HepG2 (cell line): ENCODE data around the gene FNDC3B. TPM values are rescaled to one million over a fixed set of nuclear protein-coding genes. Genes with fewer than 3 reads are reported as not detected.
A peak's percentile ranks its signal among the peaks of the same experiment; 100 is the strongest.

Source experiments
- ATAC-seq: fragments of 200-7000 bp; cut with Tn5 transposase; 3 replicates; pipeline ENCODE4 v1.9.1; 2020; ENCODE audit warnings: mild to moderate bottlenecking, moderate library complexity
- BruUV-seq: library from RNA; stranded (reverse); fragments of 400-500 nt; replicated peaks from 2 replicates; lab custom pipeline; 2021; lab: Mats Ljungman, UMichigan
- CTCF ChIA-PET: fragments of 300-600 bp; formaldehyde crosslinking; extraction: SDS; loops from one replicate; lab custom pipeline; 2021; ENCODE audit warnings: low total read pairs, inconsistent platforms, low intra/inter-chr PET ratio; lab: Yijun Ruan, JAX
- POLR2A ChIA-PET: fragments of 350-600 bp; sonication (Branson Sonifier 250); formaldehyde crosslinking; loops from one replicate; lab custom pipeline; 2020; ENCODE audit warnings: antibody characterized with exemption, inconsistent platforms; lab: Yijun Ruan, JAX
- DNase-seq: peaks from one replicate; pipeline ENCODE4 v3.0.0-alpha.2; 2015; ENCODE audit warnings: low spot score
- FAIRE-seq: peaks from 3 replicates; lab custom pipeline; 2011; peaks lifted over from hg19 to GRCh38; lab: Jason Lieb, UNC
- H2AFZ ChIP-seq: one replicate; pipeline ENCODE4 v1.6.1; 2011; ENCODE audit warnings: low read length, inconsistent platforms
- H3K27ac ChIP-seq: fragments of 300-600 bp; 3 replicates; pipeline ENCODE4 v1.8.0; 2011; ENCODE audit warnings: mixed run types, mild to moderate bottlenecking, mixed read lengths, low read length, inconsistent platforms; ENCODE audit not compliant: insufficient read depth; ENCODE audit errors: extremely low read length
- H3K27me3 ChIP-seq, 2 experiments: fragments of 200-600 bp in 1 of 2; 2 replicates in 1 of 2; 3 replicates in 1 of 2; pipeline versions ENCODE4 v1.6.0 to v1.8.0; 2011; ENCODE audit warnings: low read length in 2 of 2, mild to moderate bottlenecking in 2 of 2, moderate library complexity in 2 of 2, inconsistent platforms in 1 of 2; ENCODE audit not compliant: insufficient read depth in 2 of 2, control insufficient read depth in 1 of 2
- H3K36me3 ChIP-seq, 2 experiments: fragments of 200-600 bp in 1 of 2; replicated peaks in 1 of 2; 2 replicates in 1 of 2; 3 replicates in 1 of 2; pipeline versions ENCODE4 v1.5.1 to v1.8.0; 2011; ENCODE audit warnings: low read length in 2 of 2, inconsistent platforms in 1 of 2; ENCODE audit not compliant: insufficient read depth in 2 of 2, control insufficient read depth in 1 of 2
- H3K4me1 ChIP-seq: 2 replicates; pipeline ENCODE4 v1.5.1; 2012; ENCODE audit warnings: low read length, inconsistent platforms; ENCODE audit not compliant: insufficient read depth
- H3K4me2 ChIP-seq: 2 replicates; pipeline ENCODE4 v1.6.0; 2011; ENCODE audit warnings: low read depth, low read length, inconsistent platforms
- H3K4me3 ChIP-seq, 3 experiments: fragments of 200-600 bp in 1 of 3; sonication (generic), shearing (Covaris generic) in 1 of 3; replicated peaks in 1 of 3; 2 replicates each; pipeline ENCODE4 v1.5.1; 2011 to 2016; ENCODE audit warnings: low read length in 3 of 3, inconsistent platforms in 2 of 3, low read depth in 2 of 3, mild to moderate bottlenecking in 2 of 3, control low read depth in 1 of 3, mixed read lengths in 1 of 3; ENCODE audit not compliant: insufficient read depth in 1 of 3
- H3K79me2 ChIP-seq: one replicate; pipeline ENCODE4 v1.6.1; 2011; ENCODE audit warnings: low read length, inconsistent platforms; ENCODE audit not compliant: insufficient read depth
- H3K9ac ChIP-seq: 2 replicates; pipeline ENCODE4 v1.6.0; 2011; ENCODE audit warnings: mild to moderate bottlenecking, low read depth, low read length, inconsistent platforms; ENCODE audit not compliant: insufficient read depth
- H3K9me3 ChIP-seq: 2 replicates; pipeline ENCODE4 v1.5.1; 2012; ENCODE audit warnings: mild to moderate bottlenecking, low read length
- H4K20me1 ChIP-seq: 2 replicates; pipeline ENCODE4 v1.6.0; 2011; ENCODE audit warnings: inconsistent platforms, mild to moderate bottlenecking, low read length, moderate library complexity; ENCODE audit not compliant: insufficient read depth
- AGO2 ChIP-seq: fragments of 200-400 bp; formaldehyde crosslinking; optimal IDR thresholded peaks from 2 replicates; pipeline ENCODE3; 2017; ENCODE audit warnings: mild to moderate bottlenecking, low read depth, low read length, moderate library complexity
- CBX1 ChIP-seq: IDR thresholded peaks from one replicate; pipeline ENCODE4 v1.6.1; 2016; ENCODE audit warnings: antibody characterized with exemption, low read depth
- KAT2B ChIP-seq: fragments of 150-350 bp; IDR thresholded peaks from 2 replicates; pipeline ENCODE4 v1.6.1; 2014; ENCODE audit warnings: low read depth, low read length, borderline replicate concordance
- KMT2A ChIP-seq: sonication (generic); formaldehyde crosslinking; IDR thresholded peaks from 2 replicates; pipeline ENCODE4 v1.4.0; 2020; ENCODE audit warnings: missing genetic modification reagents
- POLR2A ChIP-seq, 2 experiments: IDR thresholded peaks; 2 replicates each; pipeline ENCODE4 v1.6.1; 2011; ENCODE audit warnings: low read depth in 2 of 2, low read length in 2 of 2, mild to moderate bottlenecking in 1 of 2, moderate library complexity in 1 of 2; ENCODE audit not compliant: insufficient read depth in 1 of 2
- POLR2AphosphoS5 ChIP-seq: IDR thresholded peaks from 2 replicates; pipeline ENCODE4 v1.6.1; 2012; ENCODE audit warnings: low read depth, low read length
- RBM22 ChIP-seq: fragments of 200-400 bp; formaldehyde crosslinking; optimal IDR thresholded peaks from 2 replicates; pipeline ENCODE3; 2017; ENCODE audit warnings: mild to moderate bottlenecking, low read length, moderate library complexity
- ZBTB20 ChIP-seq: sonication (generic); formaldehyde crosslinking; IDR thresholded peaks from 2 replicates; pipeline ENCODE4 v1.8.1; 2023; ENCODE audit warnings: missing genetic modification reagents, low read depth, mild to moderate bottlenecking, borderline replicate concordance
- ZBTB33 ChIP-seq: sonication (generic); formaldehyde crosslinking; IDR thresholded peaks from 2 replicates; pipeline ENCODE4 v1.4.0; 2020; ENCODE audit warnings: missing genetic modification reagents
- ZC3H4 ChIP-seq: sonication (generic); formaldehyde crosslinking; IDR thresholded peaks from 2 replicates; pipeline ENCODE4 v1.4.0; 2020; ENCODE audit warnings: missing genetic modification reagents, borderline replicate concordance
- ZNF431 ChIP-seq: sonication (generic); formaldehyde crosslinking; IDR thresholded peaks from 2 replicates; pipeline ENCODE4 v1.9.0; 2022; ENCODE audit warnings: missing genetic modification reagents, low read depth, mild to moderate bottlenecking, borderline replicate concordance
- ZNF614 ChIP-seq: IDR thresholded peaks from 2 replicates; pipeline ENCODE4 v1.6.1; 2018; ENCODE audit warnings: missing biosample characterization, missing genetic modification reagents, inconsistent platforms, borderline replicate concordance
- WGBS: methylation state at CpG from one replicate; pipeline ENCODE4 v1.1.6; 2017; ENCODE audit warnings: low lambda C conversion rate; 5-methylcytosine and 5-hydroxymethylcytosine counted together
- in situ Hi-C: cut with HindIII; loops from 2 replicates; pipeline ENCODE4 v1.10.0; 2017; ENCODE audit warnings: low pct_unique_long_range_greater_than_20kb; ENCODE audit not compliant: extremely low pct_ligation_motif_present
- intact Hi-C: fragments of 100-400 bp; cut with micrococcal nuclease; formaldehyde crosslinking; loops from one replicate; pipeline ENCODE4 v1.10.0; 2022; ENCODE audit not compliant: unreplicated experiment
- polyA plus RNA-seq, 8 experiments: library from polyadenylated mRNA; depleted of rRNA in 3 of 8; stranded (reverse) in 7 of 8; unstranded in 1 of 8; fragments of >200 nt; fragmentation: Illumina TruSeq in 4 of 8; extraction: Trizol in 4 of 8; gene quantifications; 2 replicates each; pipeline versions ENCODE4 v1.2.1 to v1.2.3, GENCODE V29; 2011 to 2016; ENCODE audit warnings: low read depth in 4 of 8, missing spikeins in 1 of 8, mixed read lengths in 1 of 8; ENCODE audit not compliant: insufficient read depth in 1 of 8
- total RNA-seq, 5 experiments: library from RNA; depleted of rRNA; stranded (reverse); fragments of >200 nt; fragmentation: Illumina TruSeq; extraction: Trizol; gene quantifications; 2 replicates each; pipeline ENCODE4 v1.2.3, GENCODE V29; 2016; ENCODE audit warnings: low read depth in 1 of 5
- TF ChIP-seq, protein P1 (sequence below): sonication (generic); formaldehyde crosslinking; conservative IDR thresholded peaks from 2 replicates; pipeline ENCODE4 v1.8.0; 2022; ENCODE audit warnings: mild to moderate bottlenecking, moderate library complexity, missing genetic modification reagents

The FNDC3B gene
- total and polyA plus RNA-seq, 2 of the 13 experiments (the other 11 are each of a cell fraction or from before 2014, with no cell fraction given), result 74.8 to 103 TPM

- TF ChIP-seq, protein P1, sequence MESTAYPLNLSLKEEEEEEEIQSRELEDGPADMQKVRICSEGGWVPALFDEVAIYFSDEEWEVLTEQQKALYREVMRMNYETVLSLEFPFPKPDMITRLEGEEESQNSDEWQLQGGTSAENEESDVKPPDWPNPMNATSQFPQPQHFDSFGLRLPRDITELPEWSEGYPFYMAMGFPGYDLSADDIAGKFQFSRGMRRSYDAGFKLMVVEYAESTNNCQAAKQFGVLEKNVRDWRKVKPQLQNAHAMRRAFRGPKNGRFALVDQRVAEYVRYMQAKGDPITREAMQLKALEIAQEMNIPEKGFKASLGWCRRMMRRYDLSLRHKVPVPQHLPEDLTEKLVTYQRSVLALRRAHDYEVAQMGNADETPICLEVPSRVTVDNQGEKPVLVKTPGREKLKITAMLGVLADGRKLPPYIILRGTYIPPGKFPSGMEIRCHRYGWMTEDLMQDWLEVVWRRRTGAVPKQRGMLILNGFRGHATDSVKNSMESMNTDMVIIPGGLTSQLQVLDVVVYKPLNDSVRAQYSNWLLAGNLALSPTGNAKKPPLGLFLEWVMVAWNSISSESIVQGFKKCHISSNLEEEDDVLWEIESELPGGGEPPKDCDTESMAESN (CRISPR knock-in tag), result no peak
- TF ChIP-seq KAT2B (no peak), POLR2A (IDR thresholded peaks at IDR 0.05; ENCODE audit: insufficient read depth in 1 of 2, low read depth in 2 of 2, low read length in 2 of 2) (0 out of 4 replicates have a peak, but pooled peaks of 1 of the 2 experiments have one; percentile 32), RBM22 (peak; percentile 91), POLR2AphosphoS5 (no peak), ZNF614 (no peak), ZBTB33 (CRISPR knock-in tag) (0 out of 2 replicates have a peak, but pooled peaks have one; percentile 22), CBX1 (no peak), KMT2A (CRISPR knock-in tag) (no peak)
These were observed 271.8 kb downstream of the FNDC3B start (continued) for GRCh38 chr3:172311217-172311616.

DNA sequence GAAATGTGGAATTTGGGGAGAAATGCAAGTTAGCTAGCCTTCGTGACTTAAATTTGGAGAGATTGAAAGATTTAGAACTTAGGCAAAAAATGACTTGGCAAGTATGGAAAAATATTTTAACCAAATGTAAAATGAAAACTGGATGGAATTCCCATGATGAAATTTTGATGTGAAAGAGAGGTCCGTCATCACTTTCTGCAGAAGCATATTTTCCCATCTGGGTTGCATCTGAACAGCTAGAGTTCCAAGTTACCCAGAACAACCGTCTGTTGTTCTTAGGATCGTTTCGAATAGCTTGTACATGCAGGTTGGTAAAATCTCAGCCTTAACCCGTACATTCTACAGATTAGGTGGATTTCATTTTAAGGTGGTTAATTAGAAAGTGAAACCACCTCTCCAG is 272.6 kb downstream of the FNDC3B start:
- ChIA-PET CTCF (no interaction called here), POLR2A (no interaction called here)
- ATAC-seq (no peak), DNase-seq (no peak), FAIRE-seq (no peak)
- no peak overlapping the region for H2AFZ ChIP-seq
- no peaks in the 10 kb centered on the region for H3K9me3 ChIP-seq
- no peaks in the 10 kb centered on the region for H3K79me2 ChIP-seq
- H4K20me1 ChIP-seq, result peaks cover 58% of the 10 kb centered on the region
- in situ Hi-C loops, result no loop called here
- BruUV-seq, result TSS peak; percentile 2
- 98% methylated on average over 6 of the region's 6 CpGs for WGBS
- H3K4me2 ChIP-seq, result no peak overlapping the region
- intact Hi-C loops, result no loop called here
- H3K4me3 ChIP-seq, result no peak overlapping the region
- no peaks in the 10 kb centered on the region for H3K27me3 ChIP-seq
- no peaks in the 10 kb centered on the region for H3K4me1 ChIP-seq
- H3K27ac ChIP-seq, result no peak overlapping the region
- peak; percentile 39 for TF ChIP-seq AGO2
- no peak for TF ChIP-seq ZC3H4 (CRISPR knock-in tag)
- TF ChIP-seq RBM22, result peak; percentile 76
- no peak for TF ChIP-seq ZNF431
- no peak for TF ChIP-seq ZBTB20 (CRISPR knock-in tag)
- H3K36me3 ChIP-seq, result peaks cover 43 to 93% of the 10 kb centered on the region in 2 experiments
- no peak overlapping the region for H3K9ac ChIP-seq
